ENCODE measurements around the gene ITPR1. TPM values are rescaled to one million over a fixed set of nuclear protein-coding genes. Genes with fewer than 3 reads are reported as not detected.

The ITPR1 gene
- total RNA-seq, 1 donor, result 16.4 TPM

- no peak for DNase-seq (ENCODE audit: low read depth)
- no peak overlapping the region for H3K4me3 ChIP-seq (ENCODE audit: low read depth, low read length)
- TF ChIP-seq, protein P1, sequence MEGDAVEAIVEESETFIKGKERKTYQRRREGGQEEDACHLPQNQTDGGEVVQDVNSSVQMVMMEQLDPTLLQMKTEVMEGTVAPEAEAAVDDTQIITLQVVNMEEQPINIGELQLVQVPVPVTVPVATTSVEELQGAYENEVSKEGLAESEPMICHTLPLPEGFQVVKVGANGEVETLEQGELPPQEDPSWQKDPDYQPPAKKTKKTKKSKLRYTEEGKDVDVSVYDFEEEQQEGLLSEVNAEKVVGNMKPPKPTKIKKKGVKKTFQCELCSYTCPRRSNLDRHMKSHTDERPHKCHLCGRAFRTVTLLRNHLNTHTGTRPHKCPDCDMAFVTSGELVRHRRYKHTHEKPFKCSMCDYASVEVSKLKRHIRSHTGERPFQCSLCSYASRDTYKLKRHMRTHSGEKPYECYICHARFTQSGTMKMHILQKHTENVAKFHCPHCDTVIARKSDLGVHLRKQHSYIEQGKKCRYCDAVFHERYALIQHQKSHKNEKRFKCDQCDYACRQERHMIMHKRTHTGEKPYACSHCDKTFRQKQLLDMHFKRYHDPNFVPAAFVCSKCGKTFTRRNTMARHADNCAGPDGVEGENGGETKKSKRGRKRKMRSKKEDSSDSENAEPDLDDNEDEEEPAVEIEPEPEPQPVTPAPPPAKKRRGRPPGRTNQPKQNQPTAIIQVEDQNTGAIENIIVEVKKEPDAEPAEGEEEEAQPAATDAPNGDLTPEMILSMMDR (IDR thresholded peaks at IDR 0.05; ENCODE audit: insufficient read depth, low read depth, low read length), result no peak
These were observed 343.4 kb downstream of the ITPR1 start for GRCh38 chr3:4836516-4836915.

DNA sequence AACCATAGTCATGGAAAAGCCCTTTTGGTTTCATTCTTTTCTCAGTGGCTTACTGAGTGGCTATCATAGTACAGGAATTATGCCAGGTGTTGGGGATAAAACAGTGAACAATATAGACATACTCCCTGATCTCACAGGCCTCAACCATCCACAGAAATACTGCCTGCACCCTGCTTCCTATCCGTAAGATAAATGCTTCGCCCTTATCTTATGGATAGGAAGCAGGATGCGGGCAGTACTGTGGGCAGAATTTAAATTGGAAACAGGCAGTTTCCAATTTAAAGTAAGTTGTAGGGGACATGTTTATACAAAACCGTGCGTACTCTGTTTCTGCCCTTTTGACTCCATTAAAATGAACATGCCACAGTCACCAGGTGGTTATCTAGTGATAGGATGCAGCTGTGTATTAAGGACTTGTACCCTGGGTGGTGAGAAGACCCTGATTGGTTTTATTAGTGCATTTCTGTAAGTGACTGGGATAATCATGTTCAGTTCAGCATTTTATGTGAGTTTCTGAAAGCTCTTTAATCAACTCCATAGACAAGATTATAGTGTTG is 344.3 kb downstream of the ITPR1 start:
- TF ChIP-seq, protein P1 (IDR thresholded peaks at IDR 0.05; ENCODE audit: insufficient read depth, low read depth, low read length), result no peak
- no peak overlapping the region for H3K4me3 ChIP-seq (ENCODE audit: low read depth, low read length)
- peak; percentile 58 for DNase-seq (ENCODE audit: low read depth)

DNA sequence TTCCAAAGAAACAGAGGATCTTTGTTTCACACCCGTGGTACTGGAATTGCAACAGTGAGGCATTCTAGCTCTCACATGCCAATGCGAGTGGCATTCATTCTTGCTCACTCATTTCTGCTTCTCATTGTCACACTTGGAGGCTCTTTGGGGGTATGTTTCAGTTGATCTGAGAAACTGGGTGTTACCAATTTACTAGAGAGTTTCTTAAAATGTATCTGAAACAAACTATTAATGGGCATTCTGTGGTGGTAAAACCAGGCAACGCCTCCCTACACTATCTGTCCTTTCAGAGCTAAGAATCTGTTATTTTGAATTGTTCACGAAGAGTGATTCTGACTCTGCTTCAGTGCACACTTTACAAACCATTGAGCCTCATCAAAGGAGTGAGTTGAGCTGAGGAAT is 345.5 kb downstream of the ITPR1 start:
- TF ChIP-seq, protein P1 (IDR thresholded peaks at IDR 0.05; ENCODE audit: insufficient read depth, low read depth, low read length), result no peak
- no peak overlapping the region for H3K4me3 ChIP-seq (ENCODE audit: low read depth, low read length)
- no peak for DNase-seq (ENCODE audit: low read depth)

GRCh38 chr3:4839278-4839677 is 346.1 kb downstream of the ITPR1 start:
- TF ChIP-seq, protein P1 (IDR thresholded peaks at IDR 0.05; ENCODE audit: insufficient read depth, low read depth, low read length), result no peak
- no peak overlapping the region for H3K4me3 ChIP-seq (ENCODE audit: low read depth, low read length)
- DNase-seq (ENCODE audit: low read depth), result no peak

DNA sequence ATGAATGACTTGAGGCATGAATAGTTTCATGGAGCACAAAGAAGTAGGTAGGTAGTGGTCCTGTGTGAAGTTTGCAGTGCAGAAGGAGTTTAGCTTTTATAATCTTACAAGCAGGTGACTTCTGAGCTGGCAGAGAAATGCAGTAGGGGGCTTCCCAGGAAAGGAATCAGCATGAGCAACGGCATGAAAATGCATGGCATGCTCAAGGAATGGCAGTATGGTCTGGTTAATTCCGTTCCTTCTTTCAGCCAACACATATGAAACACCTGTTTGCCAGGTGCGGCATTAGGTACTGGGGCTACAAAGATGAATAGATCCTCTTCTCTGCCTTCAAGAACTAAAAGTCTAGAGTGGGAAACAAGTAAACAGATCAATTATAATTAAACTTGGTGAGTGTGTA is 348.1 kb downstream of the ITPR1 start:
- no peak overlapping the region for H3K4me3 ChIP-seq (ENCODE audit: low read depth, low read length)
- DNase-seq (ENCODE audit: low read depth), result no peak
- TF ChIP-seq, protein P1 (IDR thresholded peaks at IDR 0.05; ENCODE audit: insufficient read depth, low read depth, low read length), result no peak

DNA sequence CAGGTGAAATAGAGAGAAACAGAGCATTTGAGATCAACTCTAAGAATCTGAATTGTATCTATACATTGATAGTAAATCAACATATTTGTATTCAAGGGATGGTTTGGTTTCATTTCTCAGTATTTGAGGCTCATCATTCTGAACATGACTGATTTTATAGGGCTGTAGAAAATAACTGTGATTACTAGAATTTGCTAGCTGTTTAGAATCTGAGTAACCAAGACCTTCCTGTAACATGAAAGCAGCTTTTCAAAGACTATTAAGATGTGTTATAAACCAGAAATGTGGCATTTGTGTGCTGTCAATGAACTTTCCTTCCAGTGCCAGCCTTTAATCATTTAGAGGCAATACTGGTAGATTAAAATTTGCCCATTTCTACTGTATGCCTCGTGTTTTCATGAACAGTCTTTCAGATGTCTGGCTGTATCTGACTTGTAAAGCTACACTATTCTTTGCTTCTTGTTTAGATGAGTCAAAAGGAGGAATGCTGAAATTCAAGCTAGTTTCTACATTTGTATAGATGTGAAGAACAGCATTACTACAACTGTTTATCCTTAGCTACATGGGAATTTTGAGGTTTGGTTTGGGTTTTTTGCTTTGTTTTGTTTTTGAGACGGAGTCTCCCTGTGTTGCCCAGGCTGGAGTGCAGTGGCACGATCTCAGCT is 348.8 kb downstream of the ITPR1 start:
- peak; percentile 47 for DNase-seq (ENCODE audit: low read depth)
- TF ChIP-seq, protein P1 (IDR thresholded peaks at IDR 0.05; ENCODE audit: insufficient read depth, low read depth, low read length), result no peak

GRCh38 chr3:4843619-4844018 is 350.5 kb downstream of the ITPR1 start:
- H3K4me3 ChIP-seq (ENCODE audit: low read depth, low read length), result no peak overlapping the region
- TF ChIP-seq, protein P1 (IDR thresholded peaks at IDR 0.05; ENCODE audit: insufficient read depth, low read depth, low read length), result no peak
- DNase-seq (ENCODE audit: low read depth), result no peak

More for the DNA sequence above, 348.8 kb downstream of the ITPR1 start:
- no peak overlapping the region for H3K4me3 ChIP-seq (ENCODE audit: low read depth, low read length)

Measured in fibroblast of villous mesenchyme (primary cell).